Skeletal muscle tissue (tissue), 4 donors: Measurements from ENCODE around the gene OGG1. TPM values are rescaled to one million over a fixed set of nuclear protein-coding genes. Genes with fewer than 3 reads are reported as not detected.

Source experiments
- H3K27ac ChIP-seq: one replicate; pipeline ENCODE4 v1.7.0; 2013; ENCODE audit warnings: mild to moderate bottlenecking, low read depth, low read length, inconsistent platforms
- H3K27me3 ChIP-seq, 3 donors: one replicate each; pipeline ENCODE4 v1.7.0; 2013; ENCODE audit warnings: low read length in 3 of 3; ENCODE audit not compliant: control insufficient read depth in 3 of 3, insufficient read depth in 3 of 3
- H3K36me3 ChIP-seq, 3 donors: one replicate each; pipeline ENCODE4 v1.7.0; 2013; ENCODE audit warnings: low read length in 3 of 3; ENCODE audit not compliant: control insufficient read depth in 3 of 3, insufficient read depth in 3 of 3
- H3K4me1 ChIP-seq, 3 donors: one replicate each; pipeline ENCODE4 v1.7.0; 2013; ENCODE audit warnings: low read length in 3 of 3, mild to moderate bottlenecking in 3 of 3; ENCODE audit not compliant: control insufficient read depth in 3 of 3, insufficient read depth in 3 of 3
- H3K4me3 ChIP-seq, 3 donors: one replicate each; pipeline ENCODE4 v1.7.0; 2013; ENCODE audit warnings: low read length in 3 of 3
- H3K9ac ChIP-seq, 3 donors: one replicate each; pipeline ENCODE4 v1.7.0; 2013; ENCODE audit warnings: low read length in 3 of 3, mild to moderate bottlenecking in 3 of 3, moderate library complexity in 2 of 3, low read depth in 1 of 3
- H3K9me3 ChIP-seq, 3 donors: one replicate each; pipeline ENCODE4 v1.7.0; 2013; ENCODE audit warnings: low read length in 3 of 3; ENCODE audit not compliant: control insufficient read depth in 3 of 3
- total RNA-seq: library from RNA; depleted of rRNA; stranded (reverse); fragments of >200 nt; gene quantifications from one replicate; pipeline ENCODE4 v1.2.3, GENCODE V29; 2014
- donor health status: Osteomylitis.

OGG1 gene
- total RNA-seq, 1 donor from 2014 or later = 29.2 TPM

DNA sequence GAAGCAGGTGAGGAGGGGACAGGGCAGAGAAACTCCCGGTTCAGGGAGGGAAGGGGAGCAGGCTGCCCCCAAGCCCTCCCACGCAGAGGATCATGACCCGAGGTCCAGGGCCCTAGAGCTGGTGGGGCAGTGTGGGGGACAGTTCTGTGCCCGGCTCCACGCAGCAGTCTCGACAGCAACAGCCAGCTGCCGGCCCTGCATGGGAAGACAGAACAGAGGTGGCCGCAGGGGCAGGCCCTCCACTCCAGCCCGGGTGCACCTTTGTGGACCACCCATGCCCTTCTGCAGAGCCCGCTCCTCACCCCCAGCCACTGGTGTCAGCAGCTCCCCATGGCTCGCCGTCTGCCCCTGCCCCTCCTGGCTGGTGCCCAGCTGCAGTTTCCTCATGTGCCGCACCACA, 7.7 kb downstream of the OGG1 start:
- Histone ChIP-seq H3K9me3 (no peaks in the 10 kb centered on the region), H3K4me3 (no peak overlapping the region), H3K27ac (no peak overlapping the region), H3K27me3 (no peaks in the 10 kb centered on the region), H3K4me1 (peaks cover 3 to 6% (median 5%) of the 10 kb centered on the region in 3 donors), H3K9ac (no peak overlapping the region), H3K36me3 (peaks cover 44 to 48% (median 45%) of the 10 kb centered on the region in 3 donors)

DNA sequence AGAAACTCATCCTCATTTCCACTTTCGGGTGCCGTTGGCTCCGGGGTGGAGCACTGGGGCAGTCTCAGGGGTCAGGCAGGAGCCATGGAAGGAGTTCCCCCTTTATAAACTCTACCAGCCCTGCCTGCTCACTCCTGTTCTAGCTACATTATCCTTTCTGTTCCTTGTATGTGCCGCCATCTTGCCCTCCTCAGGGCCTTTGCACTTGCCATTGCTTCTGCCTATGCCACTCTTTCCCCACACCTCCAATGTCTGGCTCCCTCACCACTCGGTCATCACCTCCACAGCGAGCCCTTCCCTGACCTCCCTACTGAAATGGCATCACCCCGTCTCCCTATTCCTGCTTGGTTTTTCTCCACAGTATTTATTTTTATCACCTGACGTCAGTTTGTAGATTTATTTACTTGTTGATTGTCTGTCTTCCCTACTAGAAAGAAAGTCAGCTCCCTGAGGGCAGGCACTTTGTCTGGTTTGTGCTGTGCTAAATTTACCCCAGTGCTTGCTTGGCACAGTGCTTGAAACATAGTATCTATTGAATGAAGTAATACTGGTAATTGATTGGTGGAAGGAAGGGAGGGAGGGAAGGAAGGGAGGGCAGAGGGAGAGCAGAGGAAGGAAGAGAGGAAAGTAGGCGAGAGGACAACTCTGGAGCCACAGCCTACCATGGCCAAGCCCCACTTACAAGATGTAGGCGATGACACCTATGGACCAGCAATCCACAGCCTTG, 11.2 kb downstream of the OGG1 start:
- Histone ChIP-seq H3K4me3 (no peak overlapping the region), H3K27ac (no peak overlapping the region), H3K36me3 (peaks cover 36 to 43% (median 42%) of the 10 kb centered on the region in 3 donors), H3K27me3 (no peaks in the 10 kb centered on the region), H3K9me3 (no peaks in the 10 kb centered on the region), H3K4me1 (no peaks in the 10 kb centered on the region), H3K9ac (no peak overlapping the region)

DNA sequence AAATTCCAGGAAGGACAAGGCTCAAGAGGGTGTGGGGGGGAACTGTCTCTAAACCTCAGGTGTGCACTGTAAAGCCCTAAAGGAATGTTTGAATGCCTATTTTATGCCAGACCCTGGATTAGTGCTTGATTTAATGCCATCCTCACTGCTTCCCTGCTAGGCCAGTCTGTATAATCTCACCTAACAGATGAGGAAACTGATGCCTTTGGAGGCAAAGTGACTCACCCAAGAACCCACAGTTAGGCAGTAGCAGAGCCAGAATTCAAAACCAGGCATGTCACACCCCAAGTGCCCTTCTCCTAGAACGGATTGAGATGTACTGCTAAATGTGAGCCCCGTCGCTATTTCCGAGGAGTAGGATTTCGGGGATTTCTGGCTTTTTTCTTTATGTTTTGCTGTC, 12.2 kb downstream of the OGG1 start:
- Histone ChIP-seq H3K27me3 (no peaks in the 10 kb centered on the region), H3K9ac (no peak overlapping the region), H3K9me3 (no peaks in the 10 kb centered on the region), H3K27ac (no peak overlapping the region), H3K4me3 (no peak overlapping the region), H3K4me1 (peaks cover 1 to 3% (median 1%) of the 10 kb centered on the region in 3 donors), H3K36me3 (peaks cover 26 to 35% (median 34%) of the 10 kb centered on the region in 3 donors)

DNA sequence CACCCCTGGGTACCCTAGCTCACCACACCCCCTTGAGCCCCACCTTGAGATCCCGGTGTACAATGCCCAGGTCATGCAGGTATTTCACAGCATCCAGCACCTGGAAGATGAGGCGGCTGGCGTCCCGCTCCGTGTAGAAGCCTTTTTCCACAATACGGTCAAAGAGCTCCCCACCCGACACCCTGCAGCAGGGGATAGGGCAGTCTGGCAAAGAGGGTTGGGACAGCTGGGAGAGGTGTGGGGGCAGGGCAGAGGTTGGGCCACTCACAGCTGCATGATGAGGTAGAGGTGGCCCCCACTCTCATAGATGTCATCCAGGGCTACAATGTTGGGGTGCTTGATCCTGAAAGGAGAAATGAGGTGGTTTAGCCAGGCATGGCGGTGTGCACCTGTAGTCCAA, 13.1 kb downstream of the OGG1 start:
- Histone ChIP-seq H3K9me3 (no peaks in the 10 kb centered on the region), H3K4me1 (peaks cover 4 to 11% (median 7%) of the 10 kb centered on the region in 3 donors), H3K4me3 (no peak overlapping the region), H3K9ac (no peak overlapping the region), H3K36me3 (peaks cover 18 to 28% (median 28%) of the 10 kb centered on the region in 3 donors), H3K27me3 (no peaks in the 10 kb centered on the region), H3K27ac (no peak overlapping the region)

DNA sequence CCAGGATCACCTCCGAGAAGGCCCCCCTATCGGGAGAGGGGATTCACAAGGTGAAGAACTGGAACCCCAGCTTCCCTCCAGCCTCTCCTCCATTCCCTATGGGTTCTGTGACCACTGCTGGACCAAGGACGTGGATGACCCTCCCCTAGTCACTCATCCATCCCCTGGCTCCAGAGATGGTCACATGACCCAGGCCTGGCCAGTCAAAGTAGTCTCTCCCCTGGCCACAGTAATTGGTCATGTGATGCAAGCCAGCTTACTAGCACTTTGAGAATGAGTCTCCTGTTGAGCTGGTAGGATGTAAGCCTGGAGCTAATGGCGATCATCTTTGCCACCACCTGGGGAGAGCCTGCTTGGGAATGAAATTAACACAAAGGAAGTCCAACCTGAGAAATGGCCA, 16.1 kb downstream of the OGG1 start:
- Histone ChIP-seq H3K27ac (no peak overlapping the region), H3K9ac (no peak overlapping the region), H3K4me1 (peaks cover 20 to 34% (median 30%) of the 10 kb centered on the region in 3 donors), H3K36me3 (peaks cover 4 to 17% (median 12%) of the 10 kb centered on the region in 3 donors), H3K9me3 (no peaks in the 10 kb centered on the region), H3K27me3 (peaks cover 0 to 12% (median 4%) of the 10 kb centered on the region in 3 donors), H3K4me3 (no peak overlapping the region)

DNA sequence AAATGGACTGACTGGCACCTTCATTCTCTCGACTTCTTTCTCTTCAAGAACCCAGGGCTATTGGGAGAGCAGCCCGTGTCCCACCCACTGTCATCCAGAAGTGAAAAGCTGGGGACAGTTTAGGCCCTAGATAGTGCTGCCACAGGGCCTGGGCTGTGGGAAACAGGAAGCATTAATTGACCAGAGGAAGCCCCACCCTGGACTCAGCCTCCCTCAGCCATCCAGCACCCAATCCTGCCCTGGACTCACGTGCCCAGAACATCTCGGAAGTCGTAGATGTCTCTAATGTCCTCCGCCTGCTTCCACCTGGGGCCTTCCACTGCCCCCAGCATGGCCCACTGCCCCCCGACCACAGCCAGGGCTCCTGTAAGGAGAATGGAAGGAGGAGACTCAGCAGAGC, 17.7 kb downstream of the OGG1 start:
- Histone ChIP-seq H3K27me3 (peaks cover 0 to 12% (median 4%) of the 10 kb centered on the region in 3 donors), H3K4me1 (peaks cover 20 to 34% (median 30%) of the 10 kb centered on the region in 3 donors), H3K4me3 (no peak overlapping the region), H3K9ac (peak overlapping the region in 1 of 3 donors; percentile 54), H3K9me3 (no peaks in the 10 kb centered on the region), H3K36me3 (peaks cover 0 to 11% (median 6%) of the 10 kb centered on the region in 3 donors), H3K27ac (no peak overlapping the region)

DNA sequence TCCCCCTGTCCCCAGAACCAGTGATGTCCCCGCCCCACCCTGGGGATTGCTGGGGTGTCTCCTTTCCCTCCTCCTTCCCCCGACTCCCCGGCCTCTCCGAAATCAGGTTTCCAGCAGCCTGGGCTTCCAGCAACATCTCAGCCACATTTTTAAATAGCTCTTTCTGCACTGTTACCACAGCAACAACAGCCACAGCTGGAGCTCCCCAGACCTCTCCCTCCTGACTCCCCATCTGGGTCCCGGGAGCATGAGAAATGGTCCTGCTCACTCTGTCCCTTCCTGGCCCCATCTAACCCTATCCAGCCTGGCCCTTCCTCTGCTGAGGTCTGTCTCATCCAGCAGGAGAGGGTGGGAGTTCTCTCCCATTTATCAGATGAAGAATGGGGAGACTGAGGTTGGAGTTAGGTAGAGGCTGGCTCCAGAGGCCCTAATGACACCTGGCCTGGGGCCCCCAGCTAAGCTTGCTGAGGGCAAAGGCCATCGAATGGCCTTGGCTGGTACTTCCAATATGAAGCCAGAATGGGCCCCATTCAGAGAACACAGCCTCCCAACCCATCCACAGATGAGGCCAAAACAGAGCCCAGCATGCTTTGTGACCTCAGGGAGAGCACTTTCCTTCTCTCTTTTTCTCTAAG, 18.5 kb downstream of the OGG1 start:
- Histone ChIP-seq H3K36me3 (peaks cover 0 to 9% (median 2%) of the 10 kb centered on the region in 3 donors), H3K4me1 (peaks cover 20 to 34% (median 30%) of the 10 kb centered on the region in 3 donors), H3K9me3 (no peaks in the 10 kb centered on the region), H3K27ac (no peak overlapping the region), H3K27me3 (peaks cover 0 to 12% (median 4%) of the 10 kb centered on the region in 3 donors), H3K9ac (peak overlapping the region in 1 of 3 donors; percentile 27), H3K4me3 (peak overlapping the region in 1 of 3 donors; percentile 6)

DNA sequence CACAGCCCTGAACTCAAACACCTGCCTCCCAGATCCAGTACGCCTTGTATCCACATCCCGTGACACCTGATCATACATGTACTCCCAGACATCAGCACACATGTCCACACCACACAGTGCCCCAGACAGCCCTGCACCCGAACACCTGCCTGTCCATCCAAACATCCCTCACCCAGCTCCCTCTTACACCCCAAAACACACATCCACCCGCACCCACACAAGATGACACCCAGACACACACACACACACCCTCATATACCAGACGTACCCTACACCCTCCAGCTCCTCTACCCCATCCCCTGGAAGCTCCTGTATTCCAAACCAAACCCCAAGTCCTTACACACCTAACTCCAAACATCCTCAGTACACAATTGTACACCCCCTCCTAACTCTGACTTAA, 19.3 kb downstream of the OGG1 start:
- peaks cover 0 to 12% (median 4%) of the 10 kb centered on the region in 3 donors for H3K27me3 ChIP-seq
- H3K27ac ChIP-seq = peak overlapping the region; percentile 79
- H3K9me3 ChIP-seq = no peaks in the 10 kb centered on the region
- H3K4me3 ChIP-seq = peak overlapping the region; percentile 67 to 77 (median 72)
- peaks cover 0 to 7% (median 2%) of the 10 kb centered on the region in 3 donors for H3K36me3 ChIP-seq
- H3K9ac ChIP-seq = peak overlapping the region; percentile 35 to 78 (median 76)
- peaks cover 20 to 34% (median 30%) of the 10 kb centered on the region in 3 donors for H3K4me1 ChIP-seq

DNA sequence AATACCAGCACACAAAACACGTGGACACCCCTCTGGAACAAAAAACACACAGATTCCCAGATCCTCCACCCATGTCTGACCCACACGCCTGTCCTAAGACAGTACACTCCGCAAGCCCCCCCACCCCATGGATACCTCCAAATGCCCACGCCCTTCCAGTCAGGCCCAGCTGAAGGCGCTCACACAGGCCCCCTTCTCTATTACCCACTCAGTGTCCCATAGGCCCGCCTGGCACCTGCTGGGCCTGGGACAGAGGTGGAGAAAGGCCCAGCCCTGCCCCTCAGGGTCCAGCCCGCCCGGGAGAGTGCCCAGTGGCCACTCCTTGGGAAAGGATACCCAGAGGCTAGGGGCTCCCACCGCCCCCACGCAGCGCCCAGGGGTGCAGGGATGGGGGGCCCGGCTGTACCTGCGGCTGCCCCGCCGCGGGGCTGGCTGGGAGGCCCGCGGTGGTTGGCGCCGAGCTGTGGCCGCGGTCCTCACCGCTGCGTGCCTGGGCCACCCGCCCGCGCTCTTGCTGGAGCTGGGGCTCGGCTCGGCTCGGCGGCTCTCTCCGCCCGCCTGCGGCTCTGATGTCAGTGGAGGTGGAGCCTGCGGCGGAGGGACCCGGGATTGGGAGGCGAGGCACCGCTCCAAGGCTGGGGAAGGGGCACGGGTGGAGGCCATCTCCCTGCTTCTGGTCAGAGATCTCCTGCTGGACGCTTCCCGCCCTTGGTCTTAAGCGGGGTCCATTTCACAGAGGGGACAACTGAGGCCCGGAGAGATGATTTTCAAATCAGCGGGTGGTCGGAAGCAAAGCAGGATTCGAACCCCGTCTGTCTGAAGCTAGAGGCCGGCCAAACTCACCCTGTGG, 19.9 kb downstream of the OGG1 start, which contains the start of gene CAMK1:
Gene CAMK1 (minus strand): TSS at position 522 of the 850 bp plus-strand sequence. CDS start 2,198 bp downstream, outside the sequence.
- Histone ChIP-seq H3K9me3 (no peaks in the 10 kb centered on the region), H3K27ac (peak within 1 kb of the TSS; percentile 79), H3K9ac (peak within 1 kb of the TSS; percentile 35 to 78 (median 76)), H3K27me3 (peaks cover 0 to 12% (median 4%) of the 10 kb centered on the region in 3 donors), H3K4me1 (peaks cover 20 to 34% (median 30%) of the 10 kb centered on the region in 3 donors), H3K36me3 (peaks cover 0 to 6% (median 2%) of the 10 kb centered on the region in 3 donors), H3K4me3 (peak within 1 kb of the TSS; percentile 67 to 77 (median 72))
